Measurements from ENCODE around the gene MBOAT2. TPM values are rescaled to one million over a fixed set of nuclear protein-coding genes. Genes with fewer than 3 reads are reported as not detected.
A peak's percentile ranks its signal among the peaks of the same experiment; 100 is the strongest.

MBOAT2 gene
- polyA plus RNA-seq, 3 donors: 5.1 to 9.0 (median 5.5) TPM

GRCh38 chr2:8962890-8963289 lies 40.6 kb downstream of the MBOAT2 start:
- Histone ChIP-seq H3K4me2 (replicated peaks; ENCODE audit: extremely low read depth, low read length, poor library complexity, severe bottlenecking) (no peak overlapping the region), H3K4me1 (ENCODE audit: control insufficient read depth in 1 of 2, insufficient read depth in 2 of 2, low read length in 2 of 2) (peaks cover 0 to under 1% of the 10 kb centered on the region in 2 donors), H3K9ac (ENCODE audit: insufficient read depth, low read length, poor library complexity, severe bottlenecking) (no peak overlapping the region), H3K4me3 (replicated peaks in 1 of 3; ENCODE audit: low read depth in 2 of 3, low read length in 3 of 3) (no peak overlapping the region), H4K20me1 (ENCODE audit: insufficient read depth, low read length) (no peaks in the 10 kb centered on the region), H3K36me3 (replicated peaks in 1 of 2; ENCODE audit: control insufficient read depth in 1 of 2, insufficient read depth in 2 of 2, low read length in 2 of 2) (no peaks in the 10 kb centered on the region), H3K79me2 (ENCODE audit: insufficient read depth, low read length) (peaks cover 44% of the 10 kb centered on the region), H2AFZ (ENCODE audit: insufficient read depth, low read depth, low read length, poor library complexity, severe bottlenecking) (no peak overlapping the region), H3K27me3 (ENCODE audit: control insufficient read depth in 2 of 2, insufficient read depth in 2 of 2, low read length in 2 of 2) (no peaks in the 10 kb centered on the region), H3K9me3 (replicated peaks in 1 of 2; ENCODE audit: control insufficient read depth in 1 of 2, insufficient read depth in 1 of 2, low read length in 2 of 2) (no peaks in the 10 kb centered on the region), H3K27ac (ENCODE audit: low read depth in 1 of 2, low read length in 2 of 2) (no peak overlapping the region)
- no peak for TF ChIP-seq CTCF (IDR thresholded peaks at IDR 0.05)
- Mint-ChIP-seq H3K9me3 (peaks cover 0 to 2% (median 0%) of the 10 kb centered on the region in 7 donors), H3K4me3 (no peak overlapping the region), H3K27ac (no peak overlapping the region), H3K27me3 (ENCODE audit: low read depth in 3 of 3) (no peaks in the 10 kb centered on the region), H3K36me3 (no peaks in the 10 kb centered on the region), H3K4me1 (peaks cover 2% of the 10 kb centered on the region)
- WGBS (ENCODE audit: insufficient coverage): 100% methylated on average over 1 of the region's 6 CpGs
- no peak for DNase-seq
- intact Hi-C loops (cut with micrococcal nuclease): no loop called here

- peak; percentile 5 to 20 (median 10) for DNase-seq
- Histone ChIP-seq H3K27ac (ENCODE audit: low read depth in 1 of 2, low read length in 2 of 2) (no peak overlapping the region), H3K9ac (ENCODE audit: insufficient read depth, low read length, poor library complexity, severe bottlenecking) (no peak overlapping the region), H3K4me3 (replicated peaks in 1 of 3; ENCODE audit: low read depth in 2 of 3, low read length in 3 of 3) (peak overlapping the region in 1 of 3 experiments; percentile 8), H3K36me3 (replicated peaks in 1 of 2; ENCODE audit: control insufficient read depth in 1 of 2, insufficient read depth in 2 of 2, low read length in 2 of 2) (peaks cover 9 to 22% of the 10 kb centered on the region in 2 donors), H4K20me1 (ENCODE audit: insufficient read depth, low read length) (no peaks in the 10 kb centered on the region), H3K4me1 (ENCODE audit: control insufficient read depth in 1 of 2, insufficient read depth in 2 of 2, low read length in 2 of 2) (peaks cover 6 to 9% of the 10 kb centered on the region in 2 donors), H3K79me2 (ENCODE audit: insufficient read depth, low read length) (peaks cover 21% of the 10 kb centered on the region), H3K27me3 (ENCODE audit: control insufficient read depth in 2 of 2, insufficient read depth in 2 of 2, low read length in 2 of 2) (no peaks in the 10 kb centered on the region), H3K9me3 (replicated peaks in 1 of 2; ENCODE audit: control insufficient read depth in 1 of 2, insufficient read depth in 1 of 2, low read length in 2 of 2) (peaks cover 16 to 26% of the 10 kb centered on the region in 2 donors), H3K4me2 (replicated peaks; ENCODE audit: extremely low read depth, low read length, poor library complexity, severe bottlenecking) (peak overlapping the region; percentile 15), H2AFZ (ENCODE audit: insufficient read depth, low read depth, low read length, poor library complexity, severe bottlenecking) (peak overlapping the region; percentile 41)
- Mint-ChIP-seq H3K4me3 (peak overlapping the region in 1 of 2 donors; percentile 76), H3K27me3 (ENCODE audit: low read depth in 3 of 3) (no peaks in the 10 kb centered on the region), H3K9me3 (peaks cover 24 to 31% (median 26%) of the 10 kb centered on the region in 7 donors), H3K4me1 (peaks cover 10% of the 10 kb centered on the region), H3K27ac (peak overlapping the region in 1 of 7 donors; percentile 86), H3K36me3 (peaks cover 23 to 24% of the 10 kb centered on the region in 2 donors)
- intact Hi-C loops (cut with micrococcal nuclease): no loop called here
- no peak for TF ChIP-seq CTCF (IDR thresholded peaks at IDR 0.05)
- 38% methylated on average over 3 of the region's 4 CpGs for WGBS (ENCODE audit: insufficient coverage)
These were observed 45.9 kb downstream of the MBOAT2 start for GRCh38 chr2:8957628-8958027.

Measured in CD14-positive monocyte (primary cell).